ENCODE measurements around the gene LETM1.
A peak's percentile ranks its signal among the peaks of the same experiment; 100 is the strongest.

Gene LETM1

GRCh38 chr4:1826531-1827350, 29.2 kb downstream of the LETM1 start:
- DNase-seq (ENCODE audit: low read depth in 2 of 2), result no peak

GRCh38 chr4:1825326-1825725, 30.6 kb downstream of the LETM1 start:
- no peak for DNase-seq (ENCODE audit: low read depth in 2 of 2)

- no peak for DNase-seq (ENCODE audit: low read depth in 2 of 2)
Measured at GRCh38 chr4:1824746-1825145, 31.2 kb downstream of the LETM1 start.

- no peak for DNase-seq (ENCODE audit: low read depth in 2 of 2)
Measured at GRCh38 chr4:1823545-1823932, 32.4 kb downstream of the LETM1 start.

- DNase-seq (ENCODE audit: low read depth in 2 of 2), result no peak
Measured at GRCh38 chr4:1822568-1823544, 33.1 kb downstream of the LETM1 start.

GRCh38 chr4:1821679-1822567, 34.0 kb downstream of the LETM1 start:
- DNase-seq (ENCODE audit: low read depth in 2 of 2), result no peak

GRCh38 chr4:1819816-1820215, 36.1 kb downstream of the LETM1 start:
- no peak for DNase-seq (ENCODE audit: low read depth in 2 of 2)

GRCh38 chr4:1819284-1819683, 36.7 kb downstream of the LETM1 start:
- DNase-seq (ENCODE audit: low read depth in 2 of 2), result no peak

GRCh38 chr4:1815997-1816860, 39.7 kb downstream of the LETM1 start:
- no peak for DNase-seq (ENCODE audit: low read depth in 2 of 2)

- DNase-seq (ENCODE audit: low read depth in 2 of 2), result no peak
Measured at GRCh38 chr4:1815096-1815996, 40.6 kb downstream of the LETM1 start.

- no peak for DNase-seq (ENCODE audit: low read depth in 2 of 2)
Measured at GRCh38 chr4:1814453-1814852, 41.5 kb downstream of the LETM1 start.

- no peak for DNase-seq (ENCODE audit: low read depth in 2 of 2)
Measured at GRCh38 chr4:1813915-1814314, 42.0 kb downstream of the LETM1 start.

- no peak for DNase-seq (ENCODE audit: low read depth in 2 of 2)
Measured at GRCh38 chr4:1813231-1813630, 42.7 kb downstream of the LETM1 start.

- no peak for DNase-seq (ENCODE audit: low read depth in 2 of 2)
Measured at GRCh38 chr4:1812720-1813119, 43.2 kb downstream of the LETM1 start.

- DNase-seq (ENCODE audit: low read depth in 2 of 2), result no peak
Measured at GRCh38 chr4:1810765-1811164, 45.2 kb downstream of the LETM1 start.

- peak; percentile 15 to 29 for DNase-seq (ENCODE audit: low read depth in 2 of 2)
Measured at GRCh38 chr4:1809754-1810502, 46.0 kb downstream of the LETM1 start.

- DNase-seq (ENCODE audit: low read depth in 2 of 2), result no peak
Measured at GRCh38 chr4:1808851-1809753, 46.9 kb downstream of the LETM1 start.

GRCh38 chr4:1808396-1808795, 47.6 kb downstream of the LETM1 start:
- no peak for DNase-seq (ENCODE audit: low read depth in 2 of 2)

Measured in stimulated activated CD8-positive, alpha-beta memory T cell treated with anti-CD3 and anti-CD28 coated beads, Interleukin-7, amount 100 ng/mL, for 1 hour (primary cell).